Cerebellar nuclear complex (tissue), 1 donor: ENCODE results near the gene RABGAP1L.
A peak's percentile ranks its signal among the peaks of the same experiment; 100 is the strongest.

Experiments
- DNase-seq, 2 experiments: peaks; one replicate each; lab custom pipeline; 2025; lab: John Stamatoyannopoulos, UW

Gene RABGAP1L

DNA sequence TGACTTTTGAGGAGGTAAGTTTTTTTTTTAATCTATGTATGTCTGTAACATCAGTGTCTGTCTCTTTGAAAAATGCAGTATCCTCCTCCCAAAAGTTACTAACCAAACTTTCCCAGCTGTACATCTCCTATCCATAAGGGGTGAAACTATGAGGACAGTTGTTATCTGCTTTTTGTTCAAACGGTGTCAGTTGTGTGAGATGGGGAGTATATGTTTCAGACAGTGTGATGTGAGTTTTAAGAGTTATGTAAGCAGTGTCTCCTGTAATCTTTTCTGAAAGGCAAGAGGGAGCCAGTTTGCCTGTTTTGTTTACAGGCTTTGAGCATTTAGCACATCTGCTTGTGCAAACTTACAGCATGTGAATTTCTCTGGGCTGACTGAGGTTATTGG, 805.6 kb downstream of the RABGAP1L start:
- DNase-seq = no peak

DNA sequence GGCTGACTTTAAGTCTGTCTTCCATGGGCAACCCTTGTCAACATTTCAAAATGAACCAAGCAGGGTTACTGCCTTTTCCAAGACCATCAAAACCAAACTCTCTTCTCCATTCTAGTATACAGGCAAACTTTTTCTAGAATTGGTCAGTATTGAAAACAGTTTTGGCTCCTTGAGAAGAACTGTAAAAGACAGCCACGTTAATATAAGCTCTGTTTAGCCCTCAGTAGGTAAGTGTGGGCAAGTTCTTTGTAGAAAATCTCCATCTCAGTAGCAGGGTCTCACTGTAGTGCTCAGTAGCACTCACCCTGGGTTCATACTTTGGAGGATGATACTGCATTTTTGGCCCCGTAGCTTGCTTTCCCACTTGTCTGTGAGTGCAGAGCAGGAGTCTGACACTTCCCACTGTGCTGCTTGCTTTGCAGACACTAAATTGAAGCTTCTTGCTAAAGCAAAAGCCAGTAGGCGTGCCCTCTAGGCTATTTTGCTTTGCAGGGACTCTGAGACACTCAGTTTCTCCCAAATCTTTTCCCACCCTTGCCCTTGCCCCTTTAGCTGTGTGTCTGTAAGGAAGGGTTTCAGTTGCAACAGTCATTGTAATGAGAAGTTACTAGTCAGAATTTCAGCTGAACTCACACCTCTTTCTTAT, 806.2 kb downstream of the RABGAP1L start:
- peak in 1 of 2 experiments; percentile 29 for DNase-seq

- DNase-seq = no peak
Measured at GRCh38 chr1:174966008-174966572, 806.8 kb downstream of the RABGAP1L start.

- no peak for DNase-seq
Measured at GRCh38 chr1:174967845-174968705, 808.8 kb downstream of the RABGAP1L start.

DNA sequence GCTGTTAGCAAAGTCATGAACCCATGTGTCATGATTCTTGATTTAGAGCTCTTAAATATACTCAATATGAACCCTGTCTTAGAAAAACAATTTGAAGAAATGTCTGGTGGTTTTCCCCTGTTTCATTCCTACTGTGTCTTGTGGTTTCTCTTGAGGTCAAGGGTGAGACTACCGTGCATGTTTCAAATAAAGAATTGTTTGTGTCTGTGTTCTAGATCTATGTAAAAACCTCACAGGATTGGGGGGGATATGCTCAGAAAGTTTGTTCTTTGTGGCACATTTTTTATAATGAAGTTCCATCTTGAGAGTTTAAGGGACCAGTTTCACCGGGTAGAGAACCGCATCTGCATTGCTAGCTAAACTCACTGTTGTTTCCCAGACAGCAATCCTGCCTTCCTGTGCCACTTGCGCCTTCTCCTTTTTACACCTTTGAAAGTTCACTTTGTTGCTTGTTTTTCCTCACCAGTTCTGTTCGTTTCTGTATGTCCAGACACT, 809.5 kb downstream of the RABGAP1L start:
- DNase-seq = no peak

- no peak for DNase-seq
Measured at GRCh38 chr1:174969977-174970376, 810.7 kb downstream of the RABGAP1L start.

DNA sequence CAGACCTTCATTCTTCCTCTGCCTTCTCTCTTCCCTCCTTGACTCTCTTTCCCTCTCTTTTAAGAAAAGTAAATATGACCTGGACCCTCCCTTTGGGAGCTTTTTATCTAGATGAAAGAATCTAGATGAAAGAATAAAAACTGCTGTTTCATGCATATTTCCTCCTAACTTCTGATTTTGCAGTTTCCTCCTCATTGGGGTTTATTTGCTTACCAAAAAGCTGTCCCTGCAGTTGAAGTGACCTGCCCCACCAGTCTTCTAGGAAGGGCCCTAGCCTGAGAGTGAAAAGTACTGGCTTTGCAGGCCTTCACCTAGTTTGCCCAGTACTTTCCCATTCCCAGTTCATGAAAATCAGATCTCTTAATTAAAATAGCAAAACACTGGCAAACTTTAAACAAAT, 812.1 kb downstream of the RABGAP1L start:
- no peak for DNase-seq

DNA sequence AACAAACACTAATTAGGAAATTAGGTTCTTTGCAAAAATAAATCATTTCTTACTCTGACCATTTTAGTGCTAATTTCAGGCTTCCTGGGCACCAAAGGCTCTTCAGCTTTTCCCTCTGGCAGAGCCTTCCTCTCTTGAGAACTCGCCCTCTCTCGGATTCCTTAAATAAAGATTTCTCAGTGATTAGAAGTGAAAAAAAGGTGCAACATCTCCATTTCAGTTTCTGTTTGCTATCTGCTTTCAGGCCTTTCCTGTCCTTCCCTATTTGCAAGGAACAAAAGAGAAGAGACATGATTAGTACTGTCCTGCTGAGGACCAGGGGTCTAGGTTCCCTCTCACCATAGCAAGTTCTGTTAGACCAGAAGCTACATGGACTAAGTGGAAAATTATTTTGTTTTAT, 812.6 kb downstream of the RABGAP1L start:
- no peak for DNase-seq

- peak; percentile 84 for DNase-seq
Measured at GRCh38 chr1:174974711-174975119, 815.4 kb downstream of the RABGAP1L start.

DNA sequence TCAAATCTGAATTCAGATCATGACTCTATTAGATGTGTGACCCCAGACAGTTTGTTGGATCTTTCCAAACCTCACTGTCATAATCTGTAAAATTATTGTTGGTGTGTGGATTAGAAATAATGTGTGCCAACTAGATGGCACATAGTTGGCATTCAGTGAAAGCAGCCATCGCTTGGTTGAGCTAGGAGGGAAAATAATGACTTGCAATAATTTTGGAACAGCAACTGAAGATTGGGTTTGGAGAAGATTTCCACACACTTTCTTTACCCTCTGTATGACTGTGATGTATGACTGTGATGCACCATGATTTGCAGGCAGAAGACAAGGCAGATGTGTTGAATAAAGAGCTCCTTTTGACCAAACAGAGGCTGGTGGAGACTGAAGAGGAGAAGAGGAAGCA, 816.4 kb downstream of the RABGAP1L start:
- no peak for DNase-seq

- no peak for DNase-seq
Measured at GRCh38 chr1:174976436-174977108, 817.3 kb downstream of the RABGAP1L start.

- peak in 1 of 2 experiments; percentile 22 for DNase-seq
Measured at GRCh38 chr1:174982971-174983689, 823.8 kb downstream of the RABGAP1L start.

DNA sequence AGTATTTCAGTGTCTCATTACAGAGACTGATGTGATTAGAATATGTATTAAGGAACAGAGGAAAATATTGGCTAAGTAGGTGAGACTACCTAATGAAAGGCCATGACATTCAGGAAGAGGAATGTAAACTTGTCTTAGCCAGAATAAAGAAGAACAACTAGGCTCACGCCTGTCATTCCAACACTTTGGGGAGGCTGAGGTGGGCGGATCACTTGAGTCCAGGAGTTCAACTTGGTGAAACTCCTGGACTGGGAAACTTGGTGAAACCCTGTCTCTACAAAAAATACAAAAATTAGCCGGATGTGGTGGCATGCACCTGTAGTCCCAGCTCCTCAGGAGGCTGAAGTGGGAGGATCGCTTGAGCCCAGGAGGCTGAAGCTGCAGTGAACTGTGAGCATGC, 825.6 kb downstream of the RABGAP1L start:
- no peak for DNase-seq

DNA sequence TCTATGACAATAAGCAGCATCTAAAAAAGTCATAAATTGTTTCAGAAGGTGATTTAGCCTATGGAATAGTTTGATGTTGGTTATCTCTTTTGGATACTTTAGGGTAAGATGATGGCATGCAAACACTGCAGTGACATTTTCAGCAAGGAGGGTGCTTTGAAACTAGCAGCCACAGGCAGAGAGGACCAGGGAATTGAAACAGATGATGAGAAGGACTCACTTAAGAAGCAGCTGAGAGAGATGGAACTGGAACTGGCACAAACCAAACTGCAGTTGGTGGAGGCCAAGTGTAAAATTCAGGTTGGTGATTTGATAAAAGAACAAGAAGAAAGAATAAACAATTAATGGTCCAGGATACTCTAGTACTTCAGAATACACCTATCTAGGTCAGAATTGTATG, 829.2 kb downstream of the RABGAP1L start:
- DNase-seq = no peak

- no peak for DNase-seq
Measured at GRCh38 chr1:174988986-174989385, 829.7 kb downstream of the RABGAP1L start.

DNA sequence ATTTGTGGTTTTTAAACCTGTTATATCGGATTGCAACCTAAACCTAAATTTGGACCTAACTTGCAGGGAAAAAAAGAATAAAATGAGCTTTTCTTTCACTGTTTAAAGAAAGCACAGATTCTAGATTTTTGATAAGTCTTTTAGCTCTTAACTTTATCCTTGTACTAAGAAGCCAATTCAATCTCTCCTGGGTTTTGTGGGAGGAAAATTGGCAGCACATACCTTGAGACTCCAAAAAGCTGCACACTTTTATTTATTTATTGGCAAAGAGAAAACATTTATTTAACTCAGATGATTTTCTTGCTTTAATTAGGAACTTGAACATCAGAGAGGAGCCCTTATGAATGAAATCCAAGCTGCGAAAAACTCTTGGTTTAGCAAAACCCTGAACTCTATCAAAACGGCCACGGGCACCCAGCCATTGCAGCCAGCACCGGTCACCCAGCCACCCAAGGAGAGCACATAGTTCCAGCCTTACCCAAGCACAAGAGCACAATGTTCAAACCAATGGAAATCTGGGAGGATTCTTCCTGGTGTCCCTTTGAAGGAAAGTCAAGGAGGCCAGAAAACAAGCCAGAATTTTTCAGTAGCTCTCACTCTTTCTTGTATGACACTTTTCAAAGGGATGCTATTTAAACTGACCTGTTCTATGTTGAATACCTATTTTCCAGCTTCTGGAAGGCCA, 830.4 kb downstream of the RABGAP1L start:
- DNase-seq = no peak

GRCh38 chr1:174990382-174990999, 831.2 kb downstream of the RABGAP1L start:
- DNase-seq = no peak

GRCh38 chr1:174991473-174991872, 832.2 kb downstream of the RABGAP1L start:
- no peak for DNase-seq

DNA sequence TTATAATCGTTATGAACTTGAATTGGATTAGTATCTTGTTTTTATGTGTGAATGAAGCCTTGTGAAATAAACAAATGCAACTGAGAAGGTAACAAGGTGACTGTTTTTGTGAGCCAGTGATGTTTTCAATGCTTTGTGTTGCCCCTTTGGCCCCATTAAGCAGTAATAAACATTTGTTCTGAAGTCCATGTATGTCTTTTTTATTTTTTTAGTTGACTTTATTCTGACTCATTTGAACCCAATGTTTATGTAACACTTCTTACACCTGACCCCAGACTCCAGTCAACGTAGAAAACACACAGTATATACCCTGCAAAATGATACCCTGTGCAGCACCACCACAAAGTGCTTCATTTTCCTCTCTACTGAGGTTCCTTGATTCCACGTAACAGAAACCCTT, 835.8 kb downstream of the RABGAP1L start:
- no peak for DNase-seq

DNA sequence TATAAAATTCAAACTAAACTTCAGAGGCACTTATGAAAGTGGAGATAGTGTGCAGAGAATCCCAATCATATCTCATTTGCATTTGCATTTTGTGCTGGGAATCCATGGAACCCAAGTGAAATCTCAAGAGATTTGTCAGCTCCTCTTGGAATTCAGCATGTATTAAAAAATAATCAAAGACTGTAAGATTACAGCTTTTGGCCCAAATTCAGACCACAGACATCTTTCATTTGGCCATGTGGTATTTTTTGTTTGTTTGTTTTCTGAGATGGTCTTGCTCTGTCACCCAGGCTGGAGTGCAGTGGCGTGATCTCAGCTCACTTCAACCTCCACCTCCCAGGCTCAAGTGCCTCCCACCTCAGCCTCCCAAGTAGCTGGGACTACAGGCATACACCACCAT, 836.6 kb downstream of the RABGAP1L start:
- DNase-seq = no peak

GRCh38 chr1:174996476-174996875, 837.2 kb downstream of the RABGAP1L start:
- DNase-seq = no peak
